Measurements from ENCODE around the gene NODAL.

GRCh38 chr10:70441161-70441894 is at the start of gene NODAL:
- no peak for TF ChIP-seq TAF1 (IDR thresholded peaks at IDR 0.05; ENCODE audit: low read depth, low read length)
- TF ChIP-seq POLR2AphosphoS5 (IDR thresholded peaks at IDR 0.05; ENCODE audit: low read depth, low read length), result no peak

All from GM12891 (cell line).